Bronchial epithelial cell (primary cell): ENCODE data around the gene ERP44. TPM values are rescaled to one million over a fixed set of nuclear protein-coding genes. Genes with fewer than 3 reads are reported as not detected.
"Not testable (repeated sequence)": the region's sequence is repeated elsewhere in the genome, so short reads cannot be mapped to it uniquely, and the experiment has no call there.

Source experiments
- DNase-seq: peaks from one replicate; pipeline ENCODE4 v3.0.0-alpha.2; 2010; ENCODE audit warnings: low read depth
- FAIRE-seq: peaks from 2 replicates; lab custom pipeline; 2011; peaks lifted over from hg19 to GRCh38; lab: Jason Lieb, UNC
- H3K27me3 ChIP-seq: 2 replicates; pipeline ENCODE4 v1.5.1; 2011; ENCODE audit warnings: low read length; ENCODE audit not compliant: control insufficient read depth, insufficient read depth
- H3K36me3 ChIP-seq: 2 replicates; pipeline ENCODE4 v1.5.1; 2011; ENCODE audit warnings: low read length; ENCODE audit not compliant: control insufficient read depth, insufficient read depth
- H3K4me3 ChIP-seq: 2 replicates; pipeline ENCODE4 v1.5.1; 2011; ENCODE audit warnings: mild to moderate bottlenecking, low read depth, low read length, control low read depth
- CTCF ChIP-seq: IDR thresholded peaks from 2 replicates; pipeline ENCODE4 v1.5.1; 2011; ENCODE audit warnings: mild to moderate bottlenecking, moderate library complexity, low read length, control low read depth, inconsistent platforms; ENCODE audit not compliant: insufficient read depth, severe bottlenecking
- total RNA-seq: library from RNA; depleted of rRNA; stranded (reverse); fragments of >200 nt; gene quantifications from 2 replicates; pipeline ENCODE4 v1.2.1, GENCODE V29; 2014

ERP44 gene
- total RNA-seq: 6.6 and 12.2 TPM in 2 replicates

GRCh38 chr9:100098887-100099721 is at the start of gene ERP44, which contains the start of gene INVS:
Gene ERP44 (minus strand): TSS chr9:100099000. CDS start chr9:100098840, 160 bp downstream.
Gene INVS (plus strand): TSS chr9:100099243. CDS start chr9:100104522, 5,279 bp downstream.
- FAIRE-seq (no peak), DNase-seq (peak; percentile 96)
- Histone ChIP-seq H3K36me3 (peaks cover 5% of the 10 kb centered on the region), H3K27me3 (no peaks in the 10 kb centered on the region), H3K4me3 (peak within 1 kb of the TSS; percentile 98)
- no peak for TF ChIP-seq CTCF

GRCh38 chr9:100145976-100146375 is 47.2 kb upstream of the ERP44 start:
- H3K4me3 ChIP-seq, DNase-seq, FAIRE-seq, H3K27me3 ChIP-seq, H3K36me3 ChIP-seq: not testable (repeated sequence)

GRCh38 chr9:100145167-100145934 is 46.6 kb upstream of the ERP44 start:
- H3K4me3 ChIP-seq, H3K27me3 ChIP-seq, DNase-seq, H3K36me3 ChIP-seq, FAIRE-seq: not testable (repeated sequence)

- not testable (repeated sequence) for DNase-seq, H3K36me3 ChIP-seq
These were observed 43.1 kb upstream of the ERP44 start for GRCh38 chr9:100141862-100142261.

GRCh38 chr9:100140303-100140702 is 41.5 kb upstream of the ERP44 start:
- DNase-seq, H3K27me3 ChIP-seq, H3K36me3 ChIP-seq, FAIRE-seq, H3K4me3 ChIP-seq: not testable (repeated sequence)

More at GRCh38 chr9:100141862-100142261, 43.1 kb upstream of the ERP44 start:
- not testable (repeated sequence) for H3K4me3 ChIP-seq, H3K27me3 ChIP-seq, FAIRE-seq

GRCh38 chr9:100136799-100137198 is 38.0 kb upstream of the ERP44 start:
- not testable (repeated sequence) for DNase-seq, H3K36me3 ChIP-seq, H3K27me3 ChIP-seq, H3K4me3 ChIP-seq, FAIRE-seq

GRCh38 chr9:100134731-100135130 is 35.9 kb upstream of the ERP44 start:
- no peak for TF ChIP-seq CTCF
- FAIRE-seq (no peak), DNase-seq (no peak)
- Histone ChIP-seq H3K4me3 (no peak overlapping the region), H3K27me3 (no peaks in the 10 kb centered on the region), H3K36me3 (no peaks in the 10 kb centered on the region)

GRCh38 chr9:100131875-100132430 is 33.2 kb upstream of the ERP44 start:
- no peak overlapping the region for H3K4me3 ChIP-seq
- H3K36me3 ChIP-seq: no peaks in the 10 kb centered on the region
- no peak for FAIRE-seq
- no peak for TF ChIP-seq CTCF
- no peaks in the 10 kb centered on the region for H3K27me3 ChIP-seq
- no peak for DNase-seq
